NCI-H524 treated with DMSO at 0.1 percent for 48 hours (cell line): ENCODE measurements around the gene SEMA4C.

ENCODE experiments used
- DNase-seq: peaks from one replicate; lab custom pipeline; 2025; lab: John Stamatoyannopoulos, UW

Gene SEMA4C

GRCh38 chr2:96819876-96820511, 49.9 kb downstream of the SEMA4C start:
- DNase-seq = no peak

GRCh38 chr2:96819128-96819875, 50.6 kb downstream of the SEMA4C start:
- no peak for DNase-seq

GRCh38 chr2:96817882-96818281, 52.0 kb downstream of the SEMA4C start:
- DNase-seq = no peak

- DNase-seq = no peak
Measured at GRCh38 chr2:96816836-96817702, 52.8 kb downstream of the SEMA4C start.

- DNase-seq = peak; percentile 44
Measured at GRCh38 chr2:96816127-96816835, 53.6 kb downstream of the SEMA4C start, which contains the start of gene CNNM3. CNNM3 (plus strand) TSS chr2:96816268; CDS start chr2:96816278, 10 bp downstream.

- no peak for DNase-seq
Measured at GRCh38 chr2:96815326-96816126, 54.4 kb downstream of the SEMA4C start.

GRCh38 chr2:96813656-96814055, 56.2 kb downstream of the SEMA4C start:
- no peak for DNase-seq

GRCh38 chr2:96811917-96812316, 58.0 kb downstream of the SEMA4C start:
- DNase-seq = no peak

- no peak for DNase-seq
Measured at GRCh38 chr2:96810783-96811192, 59.1 kb downstream of the SEMA4C start.

GRCh38 chr2:96809951-96810782, 59.7 kb downstream of the SEMA4C start:
- no peak for DNase-seq
